Transverse colon (tissue), 4 donors: Measurements from ENCODE around the gene ADAMTS8. TPM values are rescaled to one million over a fixed set of nuclear protein-coding genes. Genes with fewer than 3 reads are reported as not detected.

Experiments used
- DNase-seq: peaks from one replicate; pipeline ENCODE4 v3.0.0-alpha.2; 2019
- H3K27ac ChIP-seq, 4 donors: fragments of 200-600 bp; sonication (generic); 2 replicates each; pipeline ENCODE4 v1.5.1; 2016 to 2018; ENCODE audit warnings: inconsistent platforms in 4 of 4
- H3K27me3 ChIP-seq: fragments of 200-600 bp; sonication (generic); 2 replicates; pipeline ENCODE4 v1.5.1; 2017; ENCODE audit warnings: inconsistent platforms
- H3K36me3 ChIP-seq, 4 donors: fragments of 200-600 bp; sonication (generic); 2 replicates each; pipeline ENCODE4 v1.5.1; 2017 to 2019; ENCODE audit warnings: inconsistent platforms in 4 of 4
- H3K4me1 ChIP-seq, 4 donors: fragments of 200-600 bp; sonication (generic); 2 replicates each; pipeline ENCODE4 v1.5.1; 2017 to 2020; ENCODE audit warnings: inconsistent platforms in 4 of 4
- H3K4me3 ChIP-seq, 4 donors: fragments of 200-600 bp; sonication (generic); 1 replicate in 1 of 4; 2 replicates in 3 of 4; pipeline versions ENCODE4 v1.5.1 to v1.6.1; 2017 to 2019; ENCODE audit warnings: inconsistent platforms in 4 of 4
- H3K9me3 ChIP-seq, 2 donors: fragments of 200-600 bp; sonication (generic); 2 replicates each; pipeline ENCODE4 v1.5.1; 2017 to 2019; ENCODE audit warnings: inconsistent platforms in 2 of 2
- CTCF ChIP-seq, 5 experiments: fragments of 200-600 bp in 3 of 5; fragments of 450-650 bp in 2 of 5; sonication (generic) in 3 of 5; IDR thresholded peaks; 1 replicate in 2 of 5; 2 replicates in 3 of 5; pipeline ENCODE4 v1.5.1; 2016 to 2017; ENCODE audit warnings: antibody characterized with exemption in 5 of 5, inconsistent platforms in 3 of 5, mild to moderate bottlenecking in 2 of 5, moderate library complexity in 1 of 5
- EP300 ChIP-seq: sonication (generic); formaldehyde crosslinking; IDR thresholded peaks from one replicate; pipeline ENCODE4 v1.6.1; 2017; ENCODE audit warnings: antibody characterized with exemption, low read depth
- POLR2A ChIP-seq: fragments of 450-650 bp; IDR thresholded peaks from one replicate; pipeline ENCODE4 v1.6.1; 2016; ENCODE audit warnings: antibody characterized with exemption, mild to moderate bottlenecking, moderate library complexity
- POLR2AphosphoS5 ChIP-seq, 3 donors: sonication (generic); formaldehyde crosslinking; IDR thresholded peaks; one replicate each; pipeline ENCODE4 v1.6.1; 2016; ENCODE audit warnings: antibody characterized with exemption in 3 of 3
- WGBS, 2 donors: methylation state at CpG; one replicate each; pipeline ENCODE4 v1.1.5; 2018; ENCODE audit warnings: low coverage in 1 of 2; 5-methylcytosine and 5-hydroxymethylcytosine counted together
- in situ Hi-C, 4 donors: fragments of 200-750 bp; cut with MboI; loops; one replicate each; pipeline versions ENCODE4 v1.15.0 to v1.15.1; 2017; ENCODE audit warnings: low sequenced_read_pairs in 3 of 4, low pct_ligation_motif_present in 1 of 4, low pct_unique_long_range_greater_than_20kb in 1 of 4
- intact Hi-C: fragments of 100-400 bp; cut with DNase I; formaldehyde crosslinking; loops from one replicate; pipeline ENCODE4 v1.15.1; 2023; ENCODE audit warnings: low total_unique reads
- total RNA-seq, 4 donors: library from RNA; depleted of rRNA; stranded (reverse); fragments of >200 nt; gene quantifications; one replicate each; pipeline ENCODE4 v1.1.0, GENCODE V29; 2016

The ADAMTS8 gene
- total RNA-seq, 4 donors from 2014 or later: 0.27 to 1.00 (median 0.95) TPM; not detected in 1

GRCh38 chr11:130449310-130449990 lies 21.0 kb upstream of the ADAMTS8 start:
- H3K36me3 ChIP-seq: no peaks in the 10 kb centered on the region
- no peak for DNase-seq
- H3K9me3 ChIP-seq: no peaks in the 10 kb centered on the region
- H3K27ac ChIP-seq: peak overlapping the region; percentile 60 to 77 (median 72)
- intact Hi-C loops: no loop called here
- peaks cover 12% of the 10 kb centered on the region for H3K27me3 ChIP-seq
- H3K4me1 ChIP-seq: peaks cover 7 to 37% (median 15%) of the 10 kb centered on the region in 4 donors
- in situ Hi-C loops: loop anchor here in 1 of 4 donors (25.0 kb wide), 1 partner anchor 213 kb away; no protein-coding TSS in a partner anchor
- peak overlapping the region; percentile 38 to 68 (median 59) for H3K4me3 ChIP-seq
- whole genome bisulfite sequencing, 2 donors: 8% methylated on average over 54 of the region's 64 CpGs; no CpG with 5 or more reads in 1 of the 2 donors
- no peak for TF ChIP-seq CTCF (IDR thresholded peaks at IDR 0.05)

GRCh38 chr11:130448416-130449309 lies 20.3 kb upstream of the ADAMTS8 start, which contains the start of gene ADAMTS15:
Gene ADAMTS15, plus strand, starts transcription at chr11:130448645. Its CDS starts 329 bp downstream, at chr11:130448974.
- in situ Hi-C loops (loop anchor here in 1 of 4 donors (25.0 kb wide), 1 partner anchor 214 kb away; no protein-coding TSS in a partner anchor), intact Hi-C loops (no loop called here)
- peak; percentile 75 for DNase-seq
- Histone ChIP-seq H3K27me3 (peaks cover 12% of the 10 kb centered on the region), H3K27ac (peak within 1 kb of the TSS; percentile 60 to 77 (median 72)), H3K4me3 (peak within 1 kb of the TSS; percentile 38 to 68 (median 59)), H3K36me3 (no peaks in the 10 kb centered on the region), H3K9me3 (no peaks in the 10 kb centered on the region), H3K4me1 (peaks cover 7 to 37% (median 15%) of the 10 kb centered on the region in 4 donors)
- TF ChIP-seq EP300 (no peak), CTCF (IDR thresholded peaks at IDR 0.05) (no peak), POLR2AphosphoS5 (IDR thresholded peaks at IDR 0.05) (peak; percentile 26 to 57 (median 54)), POLR2A (no peak)
- WGBS, 2 donors: 0% methylated on average over 34 of the region's 75 CpGs; no CpG with 5 or more reads in 1 of the 2 donors

GRCh38 chr11:130448039-130448415 lies 19.6 kb upstream of the ADAMTS8 start:
- Histone ChIP-seq H3K27me3 (peaks cover 12% of the 10 kb centered on the region), H3K9me3 (no peaks in the 10 kb centered on the region), H3K27ac (peak overlapping the region; percentile 60 to 77 (median 72)), H3K36me3 (no peaks in the 10 kb centered on the region), H3K4me3 (peak overlapping the region; percentile 38 to 68 (median 59)), H3K4me1 (peaks cover 7 to 37% (median 15%) of the 10 kb centered on the region in 4 donors)
- intact Hi-C loops (no loop called here), in situ Hi-C loops (loop anchor here in 1 of 4 donors (25.0 kb wide), 1 partner anchor 214 kb away; no protein-coding TSS in a partner anchor)
- 11% methylated on average over 11 of the region's 11 CpGs; no CpG with 5 or more reads in 1 of the 2 donors for WGBS, 2 donors
- TF ChIP-seq EP300: no peak
- TF ChIP-seq POLR2AphosphoS5 (IDR thresholded peaks at IDR 0.05): no peak
- no peak for TF ChIP-seq CTCF (IDR thresholded peaks at IDR 0.05)
- TF ChIP-seq POLR2A: no peak
- no peak for DNase-seq

DNA sequence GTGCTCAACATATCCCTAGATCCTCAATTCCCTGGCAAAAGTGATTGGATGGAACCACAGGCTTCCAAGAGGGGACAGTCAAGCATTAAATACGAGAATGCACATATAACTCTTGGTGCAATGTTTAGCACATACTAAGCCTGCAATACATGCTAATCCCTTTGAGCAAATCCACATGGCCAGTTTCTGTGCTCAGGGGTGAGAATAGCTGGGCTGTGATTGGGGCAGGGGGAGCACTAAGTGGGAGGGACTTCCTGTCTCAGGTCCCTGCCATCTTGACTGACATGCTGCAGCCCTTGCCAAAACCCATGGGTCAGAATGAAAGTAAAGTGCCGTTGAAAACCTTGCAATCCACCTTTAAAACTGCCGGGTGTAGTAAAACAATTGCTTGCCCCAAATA lies 17.4 kb upstream of the ADAMTS8 start:
- peaks cover 12% of the 10 kb centered on the region for H3K27me3 ChIP-seq
- H3K9me3 ChIP-seq: no peaks in the 10 kb centered on the region
- in situ Hi-C loops: loop anchor here in 1 of 4 donors (25.0 kb wide), 1 partner anchor 217 kb away; no protein-coding TSS in a partner anchor
- no peak for DNase-seq
- H3K4me1 ChIP-seq: peaks cover 7 to 27% (median 10%) of the 10 kb centered on the region in 4 donors
- no peak overlapping the region for H3K4me3 ChIP-seq
- WGBS, 2 donors: 63 to 80% methylated on average over 1 to 3 of the region's 3 CpGs
- intact Hi-C loops: no loop called here
- no peak for TF ChIP-seq POLR2A
- no peak for TF ChIP-seq CTCF (IDR thresholded peaks at IDR 0.05)
- TF ChIP-seq EP300: no peak
- TF ChIP-seq POLR2AphosphoS5 (IDR thresholded peaks at IDR 0.05): no peak
- H3K27ac ChIP-seq: no peak overlapping the region
- no peaks in the 10 kb centered on the region for H3K36me3 ChIP-seq
